SKM-1 treated with dmso at 0.1 percent for 144 hours (cell line): ENCODE data around the gene VPS37B.

ENCODE experiments used
- DNase-seq: peaks from one replicate; lab custom pipeline; 2025; ENCODE audit not compliant: unreplicated experiment; lab: John Stamatoyannopoulos, UW

VPS37B gene

GRCh38 chr12:122842505-122843405 lies 53.2 kb downstream of the VPS37B start:
- DNase-seq, result no peak

GRCh38 chr12:122841544-122842321 lies 54.2 kb downstream of the VPS37B start:
- no peak for DNase-seq

GRCh38 chr12:122840580-122841513 lies 55.1 kb downstream of the VPS37B start:
- DNase-seq, result no peak

GRCh38 chr12:122839907-122840554 lies 55.9 kb downstream of the VPS37B start:
- no peak for DNase-seq

GRCh38 chr12:122838841-122839240 lies 57.1 kb downstream of the VPS37B start:
- DNase-seq, result no peak

GRCh38 chr12:122837306-122838265 lies 58.3 kb downstream of the VPS37B start:
- DNase-seq, result no peak

GRCh38 chr12:122836027-122836921 lies 59.6 kb downstream of the VPS37B start:
- DNase-seq, result no peak

- no peak for DNase-seq
Measured at GRCh38 chr12:122835750-122836026, 60.2 kb downstream of the VPS37B start.

GRCh38 chr12:122834921-122835749 lies 60.8 kb downstream of the VPS37B start, which contains the start of gene HIP1R:
TSS of gene HIP1R (plus strand) at chr12:122835457. CDS start at chr12:122835551, 94 bp downstream.
- no peak for DNase-seq

GRCh38 chr12:122834104-122834920 lies 61.6 kb downstream of the VPS37B start:
- DNase-seq, result no peak

GRCh38 chr12:122830517-122831214 lies 65.3 kb downstream of the VPS37B start:
- no peak for DNase-seq

GRCh38 chr12:122827258-122827657 lies 68.7 kb downstream of the VPS37B start:
- no peak for DNase-seq

- DNase-seq, result no peak
Measured at GRCh38 chr12:122825773-122826724, 69.9 kb downstream of the VPS37B start.

- no peak for DNase-seq
Measured at GRCh38 chr12:122823429-122823828, 72.5 kb downstream of the VPS37B start.

- no peak for DNase-seq
Measured at GRCh38 chr12:122820838-122821271, 75.1 kb downstream of the VPS37B start.
